HepG2 (cell line): Measurements from ENCODE around the gene PYCARD. TPM values are rescaled to one million over a fixed set of nuclear protein-coding genes. Genes with fewer than 3 reads are reported as not detected.

ENCODE experiments used
- ATAC-seq: fragments of 200-7000 bp; cut with Tn5 transposase; 3 replicates; pipeline ENCODE4 v1.9.1; 2020; ENCODE audit warnings: mild to moderate bottlenecking, moderate library complexity
- BruUV-seq: library from RNA; stranded (reverse); fragments of 400-500 nt; replicated peaks from 2 replicates; lab custom pipeline; 2021; lab: Mats Ljungman, UMichigan
- CTCF ChIA-PET: fragments of 300-600 bp; formaldehyde crosslinking; extraction: SDS; loops from one replicate; lab custom pipeline; 2021; ENCODE audit warnings: low total read pairs, inconsistent platforms, low intra/inter-chr PET ratio; lab: Yijun Ruan, JAX
- POLR2A ChIA-PET: fragments of 350-600 bp; sonication (Branson Sonifier 250); formaldehyde crosslinking; loops from one replicate; lab custom pipeline; 2020; ENCODE audit warnings: antibody characterized with exemption, inconsistent platforms; lab: Yijun Ruan, JAX
- DNase-seq: peaks from one replicate; pipeline ENCODE4 v3.0.0-alpha.2; 2015; ENCODE audit warnings: low spot score
- FAIRE-seq: peaks from 3 replicates; lab custom pipeline; 2011; peaks lifted over from hg19 to GRCh38; lab: Jason Lieb, UNC
- H2AFZ ChIP-seq: one replicate; pipeline ENCODE4 v1.6.1; 2011; ENCODE audit warnings: low read length, inconsistent platforms
- H3K27ac ChIP-seq: fragments of 300-600 bp; 3 replicates; pipeline ENCODE4 v1.8.0; 2011; ENCODE audit warnings: mixed run types, mild to moderate bottlenecking, mixed read lengths, low read length, inconsistent platforms; ENCODE audit not compliant: insufficient read depth; ENCODE audit errors: extremely low read length
- H3K27me3 ChIP-seq, 2 experiments: fragments of 200-600 bp in 1 of 2; 2 replicates in 1 of 2; 3 replicates in 1 of 2; pipeline versions ENCODE4 v1.6.0 to v1.8.0; 2011; ENCODE audit warnings: low read length in 2 of 2, mild to moderate bottlenecking in 2 of 2, moderate library complexity in 2 of 2, inconsistent platforms in 1 of 2; ENCODE audit not compliant: insufficient read depth in 2 of 2, control insufficient read depth in 1 of 2
- H3K36me3 ChIP-seq, 2 experiments: fragments of 200-600 bp in 1 of 2; replicated peaks in 1 of 2; 2 replicates in 1 of 2; 3 replicates in 1 of 2; pipeline versions ENCODE4 v1.5.1 to v1.8.0; 2011; ENCODE audit warnings: low read length in 2 of 2, inconsistent platforms in 1 of 2; ENCODE audit not compliant: insufficient read depth in 2 of 2, control insufficient read depth in 1 of 2
- H3K4me1 ChIP-seq: 2 replicates; pipeline ENCODE4 v1.5.1; 2012; ENCODE audit warnings: low read length, inconsistent platforms; ENCODE audit not compliant: insufficient read depth
- H3K4me2 ChIP-seq: 2 replicates; pipeline ENCODE4 v1.6.0; 2011; ENCODE audit warnings: low read depth, low read length, inconsistent platforms
- H3K4me3 ChIP-seq, 3 experiments: fragments of 200-600 bp in 1 of 3; sonication (generic), shearing (Covaris generic) in 1 of 3; replicated peaks in 1 of 3; 2 replicates each; pipeline ENCODE4 v1.5.1; 2011 to 2016; ENCODE audit warnings: low read length in 3 of 3, inconsistent platforms in 2 of 3, low read depth in 2 of 3, mild to moderate bottlenecking in 2 of 3, control low read depth in 1 of 3, mixed read lengths in 1 of 3; ENCODE audit not compliant: insufficient read depth in 1 of 3
- H3K79me2 ChIP-seq: one replicate; pipeline ENCODE4 v1.6.1; 2011; ENCODE audit warnings: low read length, inconsistent platforms; ENCODE audit not compliant: insufficient read depth
- H3K9ac ChIP-seq: 2 replicates; pipeline ENCODE4 v1.6.0; 2011; ENCODE audit warnings: mild to moderate bottlenecking, low read depth, low read length, inconsistent platforms; ENCODE audit not compliant: insufficient read depth
- H3K9me3 ChIP-seq: 2 replicates; pipeline ENCODE4 v1.5.1; 2012; ENCODE audit warnings: mild to moderate bottlenecking, low read length
- H4K20me1 ChIP-seq: 2 replicates; pipeline ENCODE4 v1.6.0; 2011; ENCODE audit warnings: inconsistent platforms, mild to moderate bottlenecking, low read length, moderate library complexity; ENCODE audit not compliant: insufficient read depth
- EP300 ChIP-seq, 3 experiments: sonication (generic) in 1 of 3; formaldehyde crosslinking in 1 of 3; IDR thresholded peaks; 2 replicates each; pipeline versions ENCODE4 v1.5.1 to v1.6.1; 2011 to 2020; ENCODE audit warnings: low read depth in 2 of 3, low read length in 2 of 3, borderline replicate concordance in 1 of 3, improper control_type of control experiment in 1 of 3, mild to moderate bottlenecking in 1 of 3, missing genetic modification reagents in 1 of 3, moderate library complexity in 1 of 3
- ISX ChIP-seq: sonication (generic); formaldehyde crosslinking; conservative IDR thresholded peaks from 2 replicates; pipeline ENCODE4 v1.5.0; 2020; ENCODE audit warnings: missing genetic modification reagents
- NONO ChIP-seq, 2 experiments: fragments of 450-650 bp in 1 of 2; sonication (generic) in 1 of 2; formaldehyde crosslinking in 1 of 2; IDR thresholded peaks in 1 of 2; conservative IDR thresholded peaks in 1 of 2; 2 replicates each; pipeline versions ENCODE4 v1.6.1 to v1.8.0; 2017 to 2022; ENCODE audit warnings: mild to moderate bottlenecking in 1 of 2, missing genetic modification reagents in 1 of 2, moderate library complexity in 1 of 2
- ZNF629 ChIP-seq: sonication (generic); formaldehyde crosslinking; conservative IDR thresholded peaks from 2 replicates; pipeline ENCODE4 v1.5.0; 2020; ENCODE audit warnings: missing genetic modification reagents
- ZNF776 ChIP-seq: sonication (generic); formaldehyde crosslinking; IDR thresholded peaks from 2 replicates; pipeline ENCODE4 v1.4.0; 2020; ENCODE audit warnings: mild to moderate bottlenecking, missing genetic modification reagents
- WGBS: methylation state at CpG from one replicate; pipeline ENCODE4 v1.1.6; 2017; ENCODE audit warnings: low lambda C conversion rate; 5-methylcytosine and 5-hydroxymethylcytosine counted together
- in situ Hi-C: cut with HindIII; loops from 2 replicates; pipeline ENCODE4 v1.10.0; 2017; ENCODE audit warnings: low pct_unique_long_range_greater_than_20kb; ENCODE audit not compliant: extremely low pct_ligation_motif_present
- intact Hi-C: fragments of 100-400 bp; cut with micrococcal nuclease; formaldehyde crosslinking; loops from one replicate; pipeline ENCODE4 v1.10.0; 2022; ENCODE audit not compliant: unreplicated experiment
- polyA plus RNA-seq, 8 experiments: library from polyadenylated mRNA; depleted of rRNA in 3 of 8; stranded (reverse) in 7 of 8; unstranded in 1 of 8; fragments of >200 nt; fragmentation: Illumina TruSeq in 4 of 8; extraction: Trizol in 4 of 8; gene quantifications; 2 replicates each; pipeline versions ENCODE4 v1.2.1 to v1.2.3, GENCODE V29; 2011 to 2016; ENCODE audit warnings: low read depth in 4 of 8, missing spikeins in 1 of 8, mixed read lengths in 1 of 8; ENCODE audit not compliant: insufficient read depth in 1 of 8
- total RNA-seq, 5 experiments: library from RNA; depleted of rRNA; stranded (reverse); fragments of >200 nt; fragmentation: Illumina TruSeq; extraction: Trizol; gene quantifications; 2 replicates each; pipeline ENCODE4 v1.2.3, GENCODE V29; 2016; ENCODE audit warnings: low read depth in 1 of 5
- TF ChIP-seq, protein P1 (sequence below): sonication (generic); formaldehyde crosslinking; IDR thresholded peaks from 2 replicates; pipeline ENCODE4 v1.4.0; 2020; ENCODE audit warnings: missing genetic modification reagents
- TF ChIP-seq, protein P2 (sequence below): sonication (generic); formaldehyde crosslinking; IDR thresholded peaks from 2 replicates; pipeline ENCODE4 v1.8.1; 2023; ENCODE audit warnings: missing genetic modification reagents, inconsistent platforms, borderline replicate concordance
- TF ChIP-seq, protein P3 (sequence below): sonication (generic); formaldehyde crosslinking; IDR thresholded peaks from 2 replicates; pipeline ENCODE4 v1.8.1; 2023; ENCODE audit warnings: mild to moderate bottlenecking, inconsistent platforms, moderate library complexity, missing genetic modification reagents, borderline replicate concordance

The PYCARD gene
- total and polyA plus RNA-seq, 2 of the 13 experiments (the other 11 are each of a cell fraction or from before 2014, with no cell fraction given): 4.8 to 9.2 TPM

DNA sequence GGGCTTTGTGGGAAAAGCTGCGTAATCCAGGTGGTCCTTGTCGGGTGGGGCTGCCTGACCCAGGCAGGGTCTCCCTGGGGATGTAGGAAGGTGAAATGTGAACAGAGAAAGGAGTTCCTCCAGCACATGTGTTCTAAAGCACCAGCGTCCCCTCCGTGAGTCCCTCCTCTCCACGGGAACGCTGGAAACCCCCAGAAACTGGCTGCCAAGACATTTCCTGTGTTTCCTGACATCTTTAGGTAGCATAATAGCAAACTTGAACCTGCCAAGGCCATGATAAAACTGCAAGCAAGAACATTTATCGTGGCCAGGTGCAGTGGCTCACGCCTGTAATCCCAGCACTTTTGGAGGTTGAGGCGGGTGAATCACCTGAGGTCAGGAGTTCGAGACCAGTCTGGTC is 26.9 kb upstream of the PYCARD start (continued):
- TF ChIP-seq, protein P1, sequence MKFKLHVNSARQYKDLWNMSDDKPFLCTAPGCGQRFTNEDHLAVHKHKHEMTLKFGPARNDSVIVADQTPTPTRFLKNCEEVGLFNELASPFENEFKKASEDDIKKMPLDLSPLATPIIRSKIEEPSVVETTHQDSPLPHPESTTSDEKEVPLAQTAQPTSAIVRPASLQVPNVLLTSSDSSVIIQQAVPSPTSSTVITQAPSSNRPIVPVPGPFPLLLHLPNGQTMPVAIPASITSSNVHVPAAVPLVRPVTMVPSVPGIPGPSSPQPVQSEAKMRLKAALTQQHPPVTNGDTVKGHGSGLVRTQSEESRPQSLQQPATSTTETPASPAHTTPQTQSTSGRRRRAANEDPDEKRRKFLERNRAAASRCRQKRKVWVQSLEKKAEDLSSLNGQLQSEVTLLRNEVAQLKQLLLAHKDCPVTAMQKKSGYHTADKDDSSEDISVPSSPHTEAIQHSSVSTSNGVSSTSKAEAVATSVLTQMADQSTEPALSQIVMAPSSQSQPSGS (CRISPR knock-in tag): no peak
- TF ChIP-seq, protein P2, sequence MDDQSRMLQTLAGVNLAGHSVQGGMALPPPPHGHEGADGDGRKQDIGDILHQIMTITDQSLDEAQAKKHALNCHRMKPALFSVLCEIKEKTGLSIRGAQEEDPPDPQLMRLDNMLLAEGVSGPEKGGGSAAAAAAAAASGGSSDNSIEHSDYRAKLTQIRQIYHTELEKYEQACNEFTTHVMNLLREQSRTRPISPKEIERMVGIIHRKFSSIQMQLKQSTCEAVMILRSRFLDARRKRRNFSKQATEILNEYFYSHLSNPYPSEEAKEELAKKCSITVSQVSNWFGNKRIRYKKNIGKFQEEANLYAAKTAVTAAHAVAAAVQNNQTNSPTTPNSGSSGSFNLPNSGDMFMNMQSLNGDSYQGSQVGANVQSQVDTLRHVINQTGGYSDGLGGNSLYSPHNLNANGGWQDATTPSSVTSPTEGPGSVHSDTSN (CRISPR knock-in tag): no peak
- TF ChIP-seq, protein P3, sequence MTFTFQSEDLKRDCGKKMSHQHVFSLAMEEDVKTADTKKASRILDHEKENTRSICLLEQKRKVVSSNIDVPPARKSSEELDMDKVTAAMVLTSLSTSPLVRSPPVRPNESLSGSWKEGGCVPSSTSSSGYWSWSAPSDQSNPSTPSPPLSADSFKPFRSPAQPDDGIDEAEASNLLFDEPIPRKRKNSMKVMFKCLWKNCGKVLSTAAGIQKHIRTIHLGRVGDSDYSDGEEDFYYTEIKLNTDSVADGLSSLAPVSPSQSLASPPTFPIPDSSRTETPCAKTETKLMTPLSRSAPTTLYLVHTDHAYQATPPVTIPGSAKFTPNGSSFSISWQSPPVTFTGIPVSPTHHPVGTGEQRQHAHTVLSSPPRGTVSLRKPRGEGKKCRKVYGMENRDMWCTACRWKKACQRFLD: no peak
- TF ChIP-seq NONO (IDR thresholded peaks at IDR 0.05) (no peak), NONO (CRISPR knock-in tag; conservative IDR thresholded peaks at IDR 0.05) (no peak), ISX (CRISPR knock-in tag) (no peak)

DNA sequence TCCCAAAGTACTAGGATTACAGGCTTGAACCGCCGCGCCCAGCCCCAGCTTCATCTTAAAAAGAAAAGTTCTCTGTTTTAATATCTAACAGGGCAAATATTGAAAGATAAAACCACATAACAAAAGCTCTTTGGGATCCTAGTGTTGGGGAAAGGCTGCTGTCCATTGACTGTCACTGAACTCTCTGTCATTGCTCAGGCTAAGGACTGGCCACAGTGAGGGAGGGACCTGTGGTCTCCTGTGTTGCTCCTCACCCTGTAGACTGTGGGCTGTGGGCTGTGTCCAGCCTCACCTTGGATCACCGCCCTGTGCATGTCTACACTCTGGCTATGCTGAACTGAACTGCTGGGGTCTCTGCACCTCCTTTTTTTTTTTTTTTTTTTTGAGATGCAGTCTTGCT is 25.6 kb upstream of the PYCARD start:
- FAIRE-seq: no peak
- in situ Hi-C loops: no loop called here

More for the DNA sequence above, 25.6 kb upstream of the PYCARD start:
- intact Hi-C loops: no loop called here
- H3K9me3 ChIP-seq: no peaks in the 10 kb centered on the region
- ChIA-PET CTCF (no interaction called here), POLR2A (no interaction called here)
- H3K27ac ChIP-seq: no peak overlapping the region
- no peaks in the 10 kb centered on the region for H3K4me1 ChIP-seq
- no peaks in the 10 kb centered on the region for H3K36me3 ChIP-seq
- H4K20me1 ChIP-seq: no peaks in the 10 kb centered on the region
- H3K4me2 ChIP-seq: no peak overlapping the region
- no peak for TF ChIP-seq ZNF776 (CRISPR knock-in tag)
- TF ChIP-seq EP300 (IDR thresholded peaks at IDR 0.05; ENCODE audit: low read depth in 2 of 2, low read length in 2 of 2): no peak
- no peak for TF ChIP-seq EP300 (CRISPR knock-in tag; IDR thresholded peaks at IDR 0.05; ENCODE audit: borderline replicate concordance)
- no peak for TF ChIP-seq ZNF629 (CRISPR knock-in tag)
- ATAC-seq: peak; percentile 60
- H3K27me3 ChIP-seq: peaks cover 5 to 27% of the 10 kb centered on the region in 2 experiments; a peak in 4 of 5 replicates
- 50% methylated on average over 4 of the region's 4 CpGs for WGBS
- no peak for DNase-seq
- H3K4me3 ChIP-seq: no peak overlapping the region
- no TSS peak for BruUV-seq
- H3K79me2 ChIP-seq: no peaks in the 10 kb centered on the region
- H2AFZ ChIP-seq: no peak overlapping the region
- no peak overlapping the region for H3K9ac ChIP-seq
